ENCODE data around the gene SNCA.

SNCA gene

GRCh38 chr4:89712141-89712540 is 124.8 kb downstream of the SNCA start:
- no peak overlapping the region for H3K4me3 ChIP-seq (ENCODE audit: low read length)
- H3K27me3 ChIP-seq (ENCODE audit: control insufficient read depth, insufficient read depth, low read length): no peaks in the 10 kb centered on the region
- no peak overlapping the region for H3K27ac ChIP-seq (ENCODE audit: low read depth, low read length)
- no peak overlapping the region for H3K9ac ChIP-seq (ENCODE audit: low read length)
- H3K36me3 ChIP-seq (ENCODE audit: control insufficient read depth, insufficient read depth, low read length): no peaks in the 10 kb centered on the region
- no peaks in the 10 kb centered on the region for H3K4me1 ChIP-seq (ENCODE audit: control insufficient read depth, insufficient read depth, low read length)

DNA sequence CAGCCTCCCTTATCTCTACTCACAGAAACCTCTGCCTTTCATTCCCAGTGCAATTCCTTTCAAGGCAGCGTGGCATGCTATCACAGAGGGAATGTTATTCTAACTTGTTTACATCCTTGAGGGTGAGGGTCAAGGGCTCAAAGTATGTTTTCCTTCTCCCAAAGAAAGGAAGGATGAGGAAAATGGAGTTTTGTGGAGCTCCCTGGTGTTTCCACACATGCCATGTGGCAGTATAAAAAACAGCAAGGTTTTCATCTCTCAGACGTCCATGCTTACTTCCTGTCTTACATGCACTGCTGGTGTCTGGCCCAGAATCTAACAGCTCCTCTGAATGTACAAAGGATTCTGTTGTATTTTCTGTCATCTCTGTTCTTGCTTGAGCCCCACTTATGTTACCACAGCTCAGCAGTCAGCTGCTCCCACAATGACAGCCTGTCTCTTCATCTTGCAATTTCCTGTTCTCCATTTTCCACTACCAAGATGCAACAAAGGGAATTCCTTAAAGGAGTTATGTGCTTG is 128.0 kb downstream of the SNCA start:
- no peak overlapping the region for H3K27ac ChIP-seq (ENCODE audit: low read depth, low read length)
- no peaks in the 10 kb centered on the region for H3K27me3 ChIP-seq (ENCODE audit: control insufficient read depth, insufficient read depth, low read length)

DNA sequence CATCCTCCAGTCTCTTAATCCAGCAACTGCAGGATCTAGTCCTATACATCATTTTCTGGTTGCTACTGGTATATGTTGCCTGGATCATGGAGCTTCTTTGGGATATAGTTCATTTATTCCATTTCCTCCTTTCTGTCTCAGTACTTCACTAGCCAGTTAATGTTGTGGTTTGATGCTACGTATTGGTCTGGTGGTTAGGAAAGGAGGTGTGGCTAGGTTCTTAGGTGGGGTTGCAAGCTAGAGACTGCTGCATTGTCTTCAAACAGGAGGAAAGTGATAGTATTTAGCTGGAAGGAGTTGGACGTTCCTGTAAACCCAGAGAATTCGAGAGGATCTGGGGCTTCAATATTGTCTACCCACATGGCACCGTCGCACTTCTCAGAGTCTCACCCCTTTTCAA is 129.5 kb downstream of the SNCA start:
- Histone ChIP-seq H3K36me3 (ENCODE audit: control insufficient read depth, insufficient read depth, low read length) (no peaks in the 10 kb centered on the region), H3K4me3 (ENCODE audit: low read length) (no peak overlapping the region), H3K27me3 (ENCODE audit: control insufficient read depth, insufficient read depth, low read length) (no peaks in the 10 kb centered on the region), H3K27ac (ENCODE audit: low read depth, low read length) (no peak overlapping the region), H3K9ac (ENCODE audit: low read length) (no peak overlapping the region), H3K4me1 (ENCODE audit: control insufficient read depth, insufficient read depth, low read length) (no peaks in the 10 kb centered on the region)

More for the DNA sequence above, 128.0 kb downstream of the SNCA start:
- H3K4me1 ChIP-seq (ENCODE audit: control insufficient read depth, insufficient read depth, low read length): no peaks in the 10 kb centered on the region
- no peaks in the 10 kb centered on the region for H3K36me3 ChIP-seq (ENCODE audit: control insufficient read depth, insufficient read depth, low read length)
- H3K9ac ChIP-seq (ENCODE audit: low read length): no peak overlapping the region
- no peak overlapping the region for H3K4me3 ChIP-seq (ENCODE audit: low read length)

DNA sequence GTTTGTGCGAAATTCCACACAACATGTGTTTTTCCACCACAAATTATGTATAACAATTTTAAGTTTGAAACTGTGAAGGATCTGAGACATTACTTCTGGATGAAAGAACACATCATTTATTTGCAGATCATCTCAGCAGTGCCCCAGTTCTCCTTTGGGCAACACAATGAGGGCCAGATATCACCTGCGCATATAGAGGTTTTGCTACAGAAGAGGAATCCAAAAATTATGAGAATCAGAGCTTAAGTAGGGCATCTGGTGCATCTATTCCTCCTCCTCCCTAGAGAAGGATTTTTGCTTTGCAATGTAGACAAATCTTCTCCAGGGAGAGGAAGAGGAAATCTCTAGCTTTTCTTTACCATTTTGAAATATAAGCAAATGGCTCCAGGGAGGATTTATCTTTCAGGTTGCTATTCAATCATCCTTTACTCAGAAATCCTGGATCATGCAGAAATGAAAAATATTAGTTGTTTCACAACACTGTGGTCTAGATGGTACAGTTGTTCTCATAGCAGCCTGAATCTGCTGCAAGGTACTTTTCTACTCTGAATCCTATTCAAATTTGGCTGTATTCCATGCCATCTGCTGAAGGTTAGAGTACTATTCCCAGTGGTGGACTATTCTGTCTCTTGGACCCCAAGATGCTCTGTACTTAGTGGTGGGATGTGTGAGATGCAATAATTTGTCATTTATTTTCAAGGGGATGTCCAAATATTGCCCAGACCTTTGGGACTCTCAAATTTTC is 132.1 kb downstream of the SNCA start:
- H3K36me3 ChIP-seq (ENCODE audit: control insufficient read depth, insufficient read depth, low read length): no peaks in the 10 kb centered on the region
- no peak overlapping the region for H3K4me3 ChIP-seq (ENCODE audit: low read length)
- no peak overlapping the region for H3K27ac ChIP-seq (ENCODE audit: low read depth, low read length)
- H3K9ac ChIP-seq (ENCODE audit: low read length): no peak overlapping the region
- H3K27me3 ChIP-seq (ENCODE audit: control insufficient read depth, insufficient read depth, low read length): no peaks in the 10 kb centered on the region
- no peaks in the 10 kb centered on the region for H3K4me1 ChIP-seq (ENCODE audit: control insufficient read depth, insufficient read depth, low read length)

DNA sequence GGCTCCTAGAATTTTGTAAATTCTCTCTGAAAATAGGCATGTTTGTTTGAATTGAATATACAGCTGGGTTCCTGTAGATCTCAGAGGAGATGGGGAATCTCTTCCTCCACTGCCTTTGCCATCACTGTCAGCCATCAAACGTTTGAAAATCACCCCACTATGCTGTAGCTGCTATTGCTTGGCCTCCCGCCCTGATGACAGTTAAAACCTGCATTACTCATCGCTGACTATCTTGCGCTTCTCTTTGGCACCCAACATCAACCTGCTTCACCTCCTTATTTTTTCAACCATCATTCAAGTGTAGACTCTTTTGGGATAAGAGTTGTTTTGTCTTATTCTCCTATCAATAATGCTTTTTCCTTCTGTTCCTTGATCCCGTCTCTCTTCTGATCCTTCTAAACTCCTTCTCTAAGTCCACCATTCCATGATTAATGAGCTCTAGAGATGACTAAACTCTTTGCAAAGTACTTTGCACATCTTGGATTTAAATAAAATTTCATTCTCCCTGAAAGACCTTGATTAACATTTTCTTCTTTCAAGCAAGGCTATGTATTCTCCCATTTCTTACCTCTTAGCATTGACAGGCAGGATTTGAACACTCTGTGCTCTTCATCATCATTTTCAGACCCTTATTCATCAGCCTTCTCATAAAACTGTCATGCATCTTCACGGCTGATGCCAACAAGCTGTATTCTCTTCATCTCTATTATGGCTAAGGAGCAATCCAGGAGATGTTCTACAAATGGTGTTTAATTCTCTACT is 133.0 kb downstream of the SNCA start:
- H3K9ac ChIP-seq (ENCODE audit: low read length): no peak overlapping the region
- H3K4me3 ChIP-seq (ENCODE audit: low read length): no peak overlapping the region
- no peaks in the 10 kb centered on the region for H3K4me1 ChIP-seq (ENCODE audit: control insufficient read depth, insufficient read depth, low read length)
- no peaks in the 10 kb centered on the region for H3K27me3 ChIP-seq (ENCODE audit: control insufficient read depth, insufficient read depth, low read length)
- no peak overlapping the region for H3K27ac ChIP-seq (ENCODE audit: low read depth, low read length)
- no peaks in the 10 kb centered on the region for H3K36me3 ChIP-seq (ENCODE audit: control insufficient read depth, insufficient read depth, low read length)

- Histone ChIP-seq H3K4me1 (ENCODE audit: control insufficient read depth, insufficient read depth, low read length) (no peaks in the 10 kb centered on the region), H3K9ac (ENCODE audit: low read length) (no peak overlapping the region), H3K27ac (ENCODE audit: low read depth, low read length) (no peak overlapping the region), H3K27me3 (ENCODE audit: control insufficient read depth, insufficient read depth, low read length) (no peaks in the 10 kb centered on the region), H3K4me3 (ENCODE audit: low read length) (no peak overlapping the region), H3K36me3 (ENCODE audit: control insufficient read depth, insufficient read depth, low read length) (no peaks in the 10 kb centered on the region)
Observed at GRCh38 chr4:89700766-89701423, 136.1 kb downstream of the SNCA start.

DNA sequence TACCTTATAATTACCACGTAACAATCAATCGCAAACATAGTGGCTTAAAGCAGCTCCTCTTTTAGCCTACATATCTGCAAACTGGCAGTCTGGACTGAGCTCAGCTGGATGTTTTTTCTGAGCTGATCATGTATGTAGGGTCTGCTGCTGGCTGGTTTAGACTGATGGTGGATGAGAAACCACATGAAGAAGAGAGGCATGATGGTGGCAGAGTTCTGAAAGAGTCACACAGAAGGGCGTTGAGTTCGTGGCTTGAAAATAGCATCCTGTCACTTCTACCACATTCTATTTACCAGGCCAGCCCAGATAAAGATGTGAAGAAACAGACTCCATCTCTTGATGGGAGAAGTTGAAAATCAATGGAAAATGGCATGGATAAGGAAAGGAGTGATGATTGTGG is 151.3 kb downstream of the SNCA start:
- Histone ChIP-seq H3K36me3 (ENCODE audit: control insufficient read depth, insufficient read depth, low read length) (no peaks in the 10 kb centered on the region), H3K27me3 (ENCODE audit: control insufficient read depth, insufficient read depth, low read length) (no peaks in the 10 kb centered on the region), H3K4me3 (ENCODE audit: low read length) (no peak overlapping the region), H3K9ac (ENCODE audit: low read length) (no peak overlapping the region), H3K27ac (ENCODE audit: low read depth, low read length) (no peak overlapping the region), H3K4me1 (ENCODE audit: control insufficient read depth, insufficient read depth, low read length) (no peaks in the 10 kb centered on the region)

DNA sequence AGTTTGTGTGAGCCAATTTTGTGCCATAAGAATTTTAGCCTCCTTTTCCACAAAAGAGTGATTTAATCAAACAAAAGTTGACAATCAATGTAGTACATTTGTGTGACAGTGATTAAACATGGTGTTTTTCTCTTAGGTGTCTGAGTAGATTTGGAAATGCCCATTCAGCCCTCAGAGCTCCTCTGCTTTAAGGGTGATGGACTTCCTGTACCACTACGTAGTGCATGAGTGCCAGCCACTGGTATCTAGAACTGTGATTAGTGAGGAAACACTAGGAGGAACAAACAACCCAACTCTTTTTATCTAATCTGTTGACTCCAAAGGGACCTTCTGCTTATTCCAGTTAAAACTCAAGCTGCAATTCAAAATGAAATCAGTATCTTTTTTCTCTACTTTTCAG is 151.7 kb downstream of the SNCA start:
- H3K4me3 ChIP-seq (ENCODE audit: low read length): no peak overlapping the region
- H3K36me3 ChIP-seq (ENCODE audit: control insufficient read depth, insufficient read depth, low read length): no peaks in the 10 kb centered on the region
- no peak overlapping the region for H3K27ac ChIP-seq (ENCODE audit: low read depth, low read length)
- no peak overlapping the region for H3K9ac ChIP-seq (ENCODE audit: low read length)
- no peaks in the 10 kb centered on the region for H3K4me1 ChIP-seq (ENCODE audit: control insufficient read depth, insufficient read depth, low read length)
- no peaks in the 10 kb centered on the region for H3K27me3 ChIP-seq (ENCODE audit: control insufficient read depth, insufficient read depth, low read length)

DNA sequence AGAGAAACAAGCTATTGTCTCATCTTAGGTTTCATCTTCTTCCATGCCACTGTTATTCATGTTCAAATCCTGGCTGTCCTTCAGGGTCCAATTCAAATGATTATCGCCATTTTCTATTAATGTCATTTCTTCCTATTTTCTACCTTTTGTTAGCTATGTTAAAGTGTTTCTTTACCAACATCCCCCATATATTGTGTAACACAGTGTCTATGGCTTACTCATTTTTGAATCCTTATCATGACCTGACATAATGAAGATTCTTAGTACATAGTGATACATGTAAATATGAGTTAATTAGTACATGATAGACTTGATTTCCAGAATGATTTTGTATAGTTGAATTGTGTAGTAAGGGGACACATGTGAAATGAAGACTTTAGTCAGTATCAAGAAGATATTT is 152.4 kb downstream of the SNCA start:
- no peak overlapping the region for H3K9ac ChIP-seq (ENCODE audit: low read length)
- H3K36me3 ChIP-seq (ENCODE audit: control insufficient read depth, insufficient read depth, low read length): no peaks in the 10 kb centered on the region
- no peak overlapping the region for H3K27ac ChIP-seq (ENCODE audit: low read depth, low read length)
- no peaks in the 10 kb centered on the region for H3K4me1 ChIP-seq (ENCODE audit: control insufficient read depth, insufficient read depth, low read length)
- H3K27me3 ChIP-seq (ENCODE audit: control insufficient read depth, insufficient read depth, low read length): no peaks in the 10 kb centered on the region
- H3K4me3 ChIP-seq (ENCODE audit: low read length): no peak overlapping the region

- Histone ChIP-seq H3K27ac (ENCODE audit: low read depth, low read length) (no peak overlapping the region), H3K36me3 (ENCODE audit: control insufficient read depth, insufficient read depth, low read length) (no peaks in the 10 kb centered on the region), H3K4me1 (ENCODE audit: control insufficient read depth, insufficient read depth, low read length) (no peaks in the 10 kb centered on the region), H3K27me3 (ENCODE audit: control insufficient read depth, insufficient read depth, low read length) (no peaks in the 10 kb centered on the region), H3K4me3 (ENCODE audit: low read length) (no peak overlapping the region), H3K9ac (ENCODE audit: low read length) (no peak overlapping the region)
Observed at GRCh38 chr4:89682808-89683207, 154.2 kb downstream of the SNCA start.

DNA sequence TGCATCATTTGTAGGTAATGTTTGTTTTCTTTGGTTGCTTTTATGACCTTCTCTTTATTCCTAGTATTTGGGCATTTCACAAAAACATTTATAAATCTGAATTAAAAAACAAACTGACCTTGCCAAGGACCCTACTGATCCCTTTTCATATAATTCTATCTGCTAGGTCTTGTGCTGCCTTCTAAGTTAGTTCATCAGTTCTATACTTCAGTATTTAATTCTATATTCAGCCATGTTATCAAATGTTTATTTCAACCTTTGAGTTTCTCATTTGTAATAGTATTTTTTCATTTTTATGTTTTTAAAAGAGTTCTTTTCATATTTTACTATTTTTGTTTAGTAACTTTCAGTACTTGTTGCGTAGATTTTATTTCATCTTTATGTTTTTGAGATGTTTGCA is 155.3 kb downstream of the SNCA start:
- H3K27ac ChIP-seq (ENCODE audit: low read depth, low read length): no peak overlapping the region
- H3K9ac ChIP-seq (ENCODE audit: low read length): no peak overlapping the region
- H3K36me3 ChIP-seq (ENCODE audit: control insufficient read depth, insufficient read depth, low read length): no peaks in the 10 kb centered on the region
- H3K4me1 ChIP-seq (ENCODE audit: control insufficient read depth, insufficient read depth, low read length): no peaks in the 10 kb centered on the region
- H3K4me3 ChIP-seq (ENCODE audit: low read length): no peak overlapping the region
- H3K27me3 ChIP-seq (ENCODE audit: control insufficient read depth, insufficient read depth, low read length): no peaks in the 10 kb centered on the region

- Histone ChIP-seq H3K27ac (ENCODE audit: low read depth, low read length) (no peak overlapping the region), H3K4me1 (ENCODE audit: control insufficient read depth, insufficient read depth, low read length) (no peaks in the 10 kb centered on the region), H3K4me3 (ENCODE audit: low read length) (no peak overlapping the region), H3K36me3 (ENCODE audit: control insufficient read depth, insufficient read depth, low read length) (no peaks in the 10 kb centered on the region), H3K27me3 (ENCODE audit: control insufficient read depth, insufficient read depth, low read length) (no peaks in the 10 kb centered on the region), H3K9ac (ENCODE audit: low read length) (no peak overlapping the region)
Observed at GRCh38 chr4:89681219-89681618, 155.7 kb downstream of the SNCA start.

Measured in rectal smooth muscle tissue (tissue), 1 donor.